AG04449 (cell line): ENCODE data around the gene KRT1.

Experiments used
- CTCF ChIA-PET: fragments of 350-600 bp; formaldehyde crosslinking; extraction: SDS; loops from one replicate; lab custom pipeline; 2021; ENCODE audit warnings: antibody characterized with exemption; lab: Yijun Ruan, JAX
- POLR2A ChIA-PET: fragments of 400-600, 350-600 bp; formaldehyde crosslinking; extraction: SDS; loops from one replicate; lab custom pipeline; 2020; ENCODE audit warnings: antibody characterized with exemption, inconsistent platforms; lab: Yijun Ruan, JAX
- DNase-seq: peaks from one replicate; pipeline ENCODE4 v3.0.0-alpha.2; 2010; ENCODE audit warnings: low read depth, low spot score
- H3K4me3 ChIP-seq: 2 replicates; pipeline ENCODE4 v1.5.1; 2011; ENCODE audit warnings: low read depth, mild to moderate bottlenecking, control low read depth, low read length
- TF ChIP-seq, protein P1 (sequence below): IDR thresholded peaks from one replicate; pipeline ENCODE4 v1.5.1; 2011; ENCODE audit warnings: mild to moderate bottlenecking, moderate library complexity, low read length, control low read depth, inconsistent platforms; ENCODE audit not compliant: insufficient read depth; ENCODE audit errors: missing control alignments

Gene KRT1

DNA sequence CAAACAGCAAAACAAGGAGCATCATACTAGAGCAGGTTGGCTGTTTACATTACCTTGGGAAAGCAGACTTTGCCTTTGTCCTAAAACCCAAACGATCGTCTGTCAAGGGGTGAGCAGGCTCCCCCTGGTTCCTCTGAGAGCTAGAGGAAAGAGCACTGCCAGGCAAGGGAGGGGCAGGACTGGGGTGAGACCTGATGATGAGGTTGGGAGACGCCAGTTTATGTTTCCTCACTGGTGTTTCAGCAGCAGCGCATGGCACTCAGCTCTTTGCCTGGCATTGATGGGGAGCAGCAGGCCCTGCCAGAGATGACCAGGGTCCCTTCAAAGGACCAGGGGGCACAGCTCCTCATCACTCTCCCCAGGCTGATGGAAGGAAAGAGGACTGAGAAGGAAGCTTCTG, 20.3 kb downstream of the KRT1 start:
- no peak overlapping the region for H3K4me3 ChIP-seq
- no peak for DNase-seq
- TF ChIP-seq, protein P1, sequence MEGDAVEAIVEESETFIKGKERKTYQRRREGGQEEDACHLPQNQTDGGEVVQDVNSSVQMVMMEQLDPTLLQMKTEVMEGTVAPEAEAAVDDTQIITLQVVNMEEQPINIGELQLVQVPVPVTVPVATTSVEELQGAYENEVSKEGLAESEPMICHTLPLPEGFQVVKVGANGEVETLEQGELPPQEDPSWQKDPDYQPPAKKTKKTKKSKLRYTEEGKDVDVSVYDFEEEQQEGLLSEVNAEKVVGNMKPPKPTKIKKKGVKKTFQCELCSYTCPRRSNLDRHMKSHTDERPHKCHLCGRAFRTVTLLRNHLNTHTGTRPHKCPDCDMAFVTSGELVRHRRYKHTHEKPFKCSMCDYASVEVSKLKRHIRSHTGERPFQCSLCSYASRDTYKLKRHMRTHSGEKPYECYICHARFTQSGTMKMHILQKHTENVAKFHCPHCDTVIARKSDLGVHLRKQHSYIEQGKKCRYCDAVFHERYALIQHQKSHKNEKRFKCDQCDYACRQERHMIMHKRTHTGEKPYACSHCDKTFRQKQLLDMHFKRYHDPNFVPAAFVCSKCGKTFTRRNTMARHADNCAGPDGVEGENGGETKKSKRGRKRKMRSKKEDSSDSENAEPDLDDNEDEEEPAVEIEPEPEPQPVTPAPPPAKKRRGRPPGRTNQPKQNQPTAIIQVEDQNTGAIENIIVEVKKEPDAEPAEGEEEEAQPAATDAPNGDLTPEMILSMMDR, result no peak
- ChIA-PET CTCF (no interaction called here), POLR2A (no interaction called here)

DNA sequence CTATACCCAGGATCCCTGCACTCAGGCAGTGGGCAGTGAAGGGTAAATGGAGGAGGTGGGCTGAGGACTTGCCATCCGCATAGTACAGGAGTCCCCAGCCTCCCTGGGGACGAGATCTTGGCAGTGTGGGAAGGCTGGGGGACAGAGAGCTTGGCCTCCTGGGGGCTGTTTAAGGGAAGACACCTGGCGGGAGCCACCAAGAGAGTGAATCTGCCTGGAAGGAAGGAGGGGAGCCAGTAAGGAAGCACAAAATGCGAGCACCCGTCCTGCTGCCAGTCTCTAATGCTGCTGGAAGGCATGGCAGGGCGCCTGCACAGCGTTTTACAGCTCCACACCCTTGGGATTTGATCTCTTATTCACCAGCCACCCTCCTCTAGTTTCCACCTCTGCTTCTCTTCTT, 20.8 kb downstream of the KRT1 start:
- POLR2A ChIA-PET, result no interaction called here
- CTCF ChIA-PET, result no interaction called here
- no peak for DNase-seq
- no peak overlapping the region for H3K4me3 ChIP-seq
- TF ChIP-seq, protein P1, result no peak

DNA sequence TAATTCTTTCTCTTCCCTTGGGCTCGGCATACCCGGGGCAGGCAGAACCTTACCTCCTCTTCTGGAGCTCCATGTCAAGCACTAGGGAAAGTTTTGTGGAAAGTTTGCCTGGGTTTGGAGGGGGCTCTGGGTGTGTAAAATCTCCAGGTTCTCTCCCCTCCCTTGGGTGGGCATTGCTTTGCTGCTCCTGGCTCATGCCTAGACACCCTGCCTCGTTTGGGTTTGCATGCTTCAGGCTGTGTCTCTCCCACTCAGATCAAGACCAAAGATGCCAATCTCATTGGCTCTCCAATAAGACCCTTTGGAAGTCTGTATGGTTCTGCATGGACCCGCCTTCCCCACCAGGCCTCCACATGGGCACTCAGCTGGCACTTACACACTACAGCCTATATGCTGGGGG, 22.0 kb downstream of the KRT1 start:
- ChIA-PET POLR2A (no interaction called here), CTCF (no interaction called here)
- TF ChIP-seq, protein P1, result no peak
- H3K4me3 ChIP-seq, result no peak overlapping the region
- DNase-seq, result no peak

DNA sequence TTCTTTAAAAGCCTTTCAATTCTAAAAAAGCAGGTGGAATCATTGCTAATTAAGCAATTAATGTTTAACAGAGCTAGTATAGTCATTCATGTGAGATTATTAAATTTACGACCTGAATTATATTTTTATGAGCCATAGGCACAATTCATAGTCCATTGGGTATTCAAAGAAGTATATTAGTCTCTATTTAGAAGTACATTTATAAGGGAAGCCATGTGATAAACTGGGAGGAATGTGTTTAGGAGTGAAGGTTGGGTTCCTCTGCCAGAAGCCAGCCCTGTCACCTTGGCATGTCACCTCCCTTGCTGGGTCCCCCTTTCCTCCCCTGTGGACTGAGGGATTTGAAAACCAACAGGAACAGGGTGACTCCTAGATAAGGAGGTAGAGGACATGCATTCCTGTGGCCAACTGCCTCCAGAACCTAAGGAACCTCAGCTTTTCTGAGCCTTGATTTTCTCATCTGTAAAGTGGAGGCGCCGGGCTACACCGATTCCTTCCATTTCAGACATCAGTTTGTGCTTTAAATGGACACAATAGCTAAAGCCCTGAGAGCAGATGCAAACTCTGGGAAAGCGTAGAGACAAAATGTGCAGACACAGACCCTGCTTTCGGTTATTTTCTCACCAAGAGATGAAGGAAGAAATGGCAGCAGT, 22.8 kb downstream of the KRT1 start:
- TF ChIP-seq, protein P1, result no peak
- H3K4me3 ChIP-seq, result no peak overlapping the region
- ChIA-PET CTCF (no interaction called here), POLR2A (no interaction called here)
- no peak for DNase-seq

DNA sequence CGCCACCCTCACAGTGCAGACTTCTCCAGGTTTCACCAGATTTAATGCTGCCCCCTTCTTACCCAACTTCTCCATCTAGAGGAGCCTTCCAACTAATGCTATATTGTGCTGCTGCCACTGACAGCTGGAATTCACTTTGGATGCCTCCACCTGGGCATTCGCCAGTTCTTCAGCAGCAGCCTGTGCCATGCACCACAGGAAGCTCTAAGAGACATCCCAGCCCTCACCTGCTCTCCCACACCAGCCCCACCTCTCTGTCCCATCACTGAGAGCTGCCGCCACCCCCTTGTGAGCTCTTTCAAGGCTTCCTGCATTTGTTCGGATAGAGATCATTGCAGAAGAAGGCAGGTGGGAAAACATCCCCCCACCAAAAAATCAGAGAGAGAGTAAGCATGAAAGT, 23.6 kb downstream of the KRT1 start:
- CTCF ChIA-PET, result interaction anchor here (1.3 kb wide), 1 partner anchor 223 kb away, joined by 5 read pairs; no protein-coding TSS in a partner anchor
- POLR2A ChIA-PET, result no interaction called here
- TF ChIP-seq, protein P1, result no peak
- DNase-seq, result no peak
- no peak overlapping the region for H3K4me3 ChIP-seq

DNA sequence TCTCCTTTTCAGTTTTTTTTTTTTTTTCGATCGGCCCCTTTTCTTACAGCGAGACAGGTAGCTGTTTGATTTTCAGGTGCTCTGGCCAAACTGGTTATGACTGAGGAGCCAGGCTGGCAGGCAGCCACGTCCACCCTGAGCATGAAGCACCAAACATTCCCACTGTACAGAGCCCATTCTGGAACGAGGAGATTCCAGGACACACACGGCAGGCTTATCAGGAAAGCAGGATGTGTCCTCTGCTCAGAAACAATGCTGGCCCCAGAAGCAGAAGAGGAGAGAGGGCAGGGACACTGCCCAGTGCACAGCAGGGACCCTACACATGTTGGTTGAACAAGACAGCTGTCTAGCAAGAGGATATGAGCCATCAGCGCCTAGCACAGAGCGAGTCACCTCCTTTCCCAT, 24.5 kb downstream of the KRT1 start:
- ChIA-PET CTCF (interaction anchor here (1.3 kb wide), 1 partner anchor 224 kb away, joined by 5 read pairs; no protein-coding TSS in a partner anchor), POLR2A (no interaction called here)
- no peak for DNase-seq
- TF ChIP-seq, protein P1, result no peak
- H3K4me3 ChIP-seq, result no peak overlapping the region
